Mesothelial cell of epicardium (in vitro differentiated cells): ENCODE data around the gene SLC37A1. TPM values are rescaled to one million over a fixed set of nuclear protein-coding genes. Genes with fewer than 3 reads are reported as not detected.

Experiments used
- DNase-seq, 2 experiments: peaks; one replicate each; pipeline ENCODE4 v3.0.0; 2021; ENCODE audit warnings: low spot score in 2 of 2; ENCODE audit not compliant: unreplicated experiment in 2 of 2
- H3K27ac Mint-ChIP-seq: 2 replicates; pipeline ENCODE4 v1.8.0; 2021; ENCODE audit warnings: mixed read lengths
- H3K27me3 Mint-ChIP-seq: 2 replicates; pipeline ENCODE4 v1.8.0; 2021; ENCODE audit warnings: low read depth, mixed read lengths
- H3K36me3 Mint-ChIP-seq: 2 replicates; pipeline ENCODE4 v1.8.0; 2021; ENCODE audit warnings: mixed read lengths
- H3K4me1 Mint-ChIP-seq: 2 replicates; pipeline ENCODE4 v1.8.0; 2021; ENCODE audit warnings: mixed read lengths
- H3K4me3 Mint-ChIP-seq: 2 replicates; pipeline ENCODE4 v1.8.0; 2021; ENCODE audit warnings: mild to moderate bottlenecking, moderate library complexity, mixed read lengths
- H3K9me3 Mint-ChIP-seq: 2 replicates; pipeline ENCODE4 v1.8.0; 2021; ENCODE audit warnings: mixed read lengths
- CTCF ChIP-seq: fragments of 200-600 bp; sonication (generic); IDR thresholded peaks from one replicate; pipeline ENCODE4 v1.5.0; 2021; ENCODE audit warnings: antibody characterized with exemption; ENCODE audit not compliant: unreplicated experiment
- total RNA-seq: library from RNA; stranded (reverse); gene quantifications from 3 replicates; pipeline ENCODE4 v1.2.1, GENCODE V29; 2021

SLC37A1 gene
- total RNA-seq, 1 donor from 2014 or later: 13.0 TPM

GRCh38 chr21:42472521-42472920, 41.1 kb upstream of the SLC37A1 start:
- H3K27me3 Mint-ChIP-seq: peaks cover 2% of the 10 kb centered on the region
- no peaks in the 10 kb centered on the region for H3K36me3 Mint-ChIP-seq
- DNase-seq: no peak
- no peak overlapping the region for H3K4me3 Mint-ChIP-seq
- peaks cover 16% of the 10 kb centered on the region for H3K4me1 Mint-ChIP-seq
- no peaks in the 10 kb centered on the region for H3K9me3 Mint-ChIP-seq
- no peak for TF ChIP-seq CTCF
- H3K27ac Mint-ChIP-seq: no peak overlapping the region

- Mint-ChIP-seq H3K27ac (no peak overlapping the region), H3K4me3 (no peak overlapping the region)
- no peak for DNase-seq
These were observed 40.1 kb upstream of the SLC37A1 start for GRCh38 chr21:42473498-42474042.

GRCh38 chr21:42474043-42474831, 39.4 kb upstream of the SLC37A1 start:
- H3K4me1 Mint-ChIP-seq: peaks cover 5% of the 10 kb centered on the region
- TF ChIP-seq CTCF: no peak
- no peak overlapping the region for H3K4me3 Mint-ChIP-seq
- DNase-seq: no peak
- no peaks in the 10 kb centered on the region for H3K36me3 Mint-ChIP-seq
- no peaks in the 10 kb centered on the region for H3K27me3 Mint-ChIP-seq
- H3K9me3 Mint-ChIP-seq: no peaks in the 10 kb centered on the region
- H3K27ac Mint-ChIP-seq: no peak overlapping the region

More at GRCh38 chr21:42473498-42474042, 40.1 kb upstream of the SLC37A1 start:
- TF ChIP-seq CTCF: no peak
- Mint-ChIP-seq H3K27me3 (no peaks in the 10 kb centered on the region), H3K9me3 (no peaks in the 10 kb centered on the region), H3K36me3 (no peaks in the 10 kb centered on the region), H3K4me1 (peaks cover 10% of the 10 kb centered on the region)

- H3K36me3 Mint-ChIP-seq: no peaks in the 10 kb centered on the region
- DNase-seq: no peak
- no peaks in the 10 kb centered on the region for H3K9me3 Mint-ChIP-seq
- H3K4me3 Mint-ChIP-seq: no peak overlapping the region
- no peak overlapping the region for H3K27ac Mint-ChIP-seq
- no peak for TF ChIP-seq CTCF
- H3K4me1 Mint-ChIP-seq: peaks cover 8% of the 10 kb centered on the region
- no peaks in the 10 kb centered on the region for H3K27me3 Mint-ChIP-seq
These were observed 38.6 kb upstream of the SLC37A1 start for GRCh38 chr21:42475036-42475435.

GRCh38 chr21:42475526-42476387, 37.9 kb upstream of the SLC37A1 start:
- Mint-ChIP-seq H3K9me3 (no peaks in the 10 kb centered on the region), H3K4me1 (peaks cover 8% of the 10 kb centered on the region), H3K36me3 (no peaks in the 10 kb centered on the region), H3K4me3 (no peak overlapping the region), H3K27ac (no peak overlapping the region), H3K27me3 (no peaks in the 10 kb centered on the region)
- TF ChIP-seq CTCF: no peak
- DNase-seq: no peak
